CD4-positive, alpha-beta T cell treated with Interleukin-6 at 100 ng/mL for 8 hours (primary cell): ENCODE data around the gene KIRREL3.
A peak's percentile ranks its signal among the peaks of the same experiment; 100 is the strongest.

ENCODE experiments used
- DNase-seq: peaks from one replicate; pipeline ENCODE4 v3.0.0-alpha.2; 2020; ENCODE audit warnings: mixed read lengths, low spot score

KIRREL3 gene

GRCh38 chr11:126465573-126466188 is 534.9 kb downstream of the KIRREL3 start:
- no peak for DNase-seq

DNA sequence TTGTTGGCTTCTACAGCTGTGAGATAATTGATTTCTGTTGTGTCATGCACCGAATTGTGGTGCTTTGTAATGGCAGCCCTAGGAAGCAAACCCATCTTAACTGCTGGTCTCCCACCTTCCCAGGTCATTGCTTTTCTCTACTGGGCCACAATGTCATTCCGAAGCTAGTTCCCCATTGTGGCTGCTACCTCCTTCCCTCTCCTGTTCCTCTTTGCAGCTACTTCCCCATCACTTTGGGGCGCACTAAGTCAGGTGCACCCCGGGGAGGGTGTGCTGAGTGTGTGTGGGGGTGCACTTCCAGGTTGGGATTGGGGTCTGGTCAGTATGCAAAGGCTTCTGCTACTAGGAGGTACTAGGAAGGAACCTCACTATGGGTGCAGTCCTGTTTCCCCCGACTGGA is 535.8 kb downstream of the KIRREL3 start:
- no peak for DNase-seq

DNA sequence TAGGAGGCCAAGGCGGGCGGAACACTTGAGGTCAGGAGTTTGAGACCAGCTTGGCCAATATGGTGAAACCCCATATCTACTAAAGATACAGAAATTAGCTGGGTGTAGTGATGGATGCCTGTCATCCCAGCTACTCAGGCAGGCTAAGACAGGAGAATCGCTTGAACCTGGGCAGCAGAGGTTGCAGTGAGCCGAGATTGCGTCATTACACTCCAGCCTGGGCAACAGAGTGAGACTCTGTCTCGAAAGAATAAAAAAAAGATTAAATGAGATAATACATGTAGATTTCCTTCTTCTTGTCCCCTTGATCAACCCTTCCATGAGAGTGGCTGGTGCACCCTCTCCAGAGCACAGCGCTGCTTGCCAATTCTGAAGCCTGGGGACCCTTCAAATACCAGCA is 538.1 kb downstream of the KIRREL3 start:
- DNase-seq = no peak

DNA sequence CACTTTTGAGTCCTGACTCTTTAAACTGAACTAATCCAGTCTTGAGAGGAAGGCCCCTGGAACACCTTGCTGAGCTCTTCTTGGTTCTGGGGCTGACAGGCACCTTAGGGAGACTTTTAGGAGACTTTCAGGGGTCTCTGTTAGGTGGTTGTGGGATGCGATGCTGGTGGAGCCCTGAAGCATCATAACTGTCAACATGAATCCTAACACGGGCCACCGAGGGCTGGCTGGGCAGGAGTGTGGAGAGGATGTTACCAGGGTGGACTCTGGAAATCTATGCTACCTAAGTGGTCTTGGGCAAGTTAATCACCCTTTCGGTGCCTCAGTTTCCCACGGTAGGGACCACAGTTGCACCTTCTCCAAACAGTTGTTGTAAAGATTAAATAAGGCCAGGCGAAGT is 538.6 kb downstream of the KIRREL3 start:
- no peak for DNase-seq

DNA sequence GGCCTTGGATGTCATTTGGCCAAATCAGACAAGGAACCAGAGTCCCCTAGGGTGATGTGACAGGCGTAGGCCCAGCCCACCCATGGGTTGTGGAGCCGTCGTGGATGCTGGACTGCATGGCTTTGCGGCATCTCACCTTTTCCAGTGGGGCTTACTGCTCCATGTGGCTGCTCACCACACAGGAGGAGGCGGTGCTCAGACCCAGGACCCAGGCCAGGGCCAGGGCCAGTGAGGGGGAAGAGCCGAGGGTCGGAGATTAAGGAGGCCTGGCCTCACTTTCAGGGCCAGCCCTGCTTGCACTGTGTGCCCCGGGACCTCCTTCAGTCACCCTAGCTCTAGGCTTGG is 539.5 kb downstream of the KIRREL3 start:
- no peak for DNase-seq

DNA sequence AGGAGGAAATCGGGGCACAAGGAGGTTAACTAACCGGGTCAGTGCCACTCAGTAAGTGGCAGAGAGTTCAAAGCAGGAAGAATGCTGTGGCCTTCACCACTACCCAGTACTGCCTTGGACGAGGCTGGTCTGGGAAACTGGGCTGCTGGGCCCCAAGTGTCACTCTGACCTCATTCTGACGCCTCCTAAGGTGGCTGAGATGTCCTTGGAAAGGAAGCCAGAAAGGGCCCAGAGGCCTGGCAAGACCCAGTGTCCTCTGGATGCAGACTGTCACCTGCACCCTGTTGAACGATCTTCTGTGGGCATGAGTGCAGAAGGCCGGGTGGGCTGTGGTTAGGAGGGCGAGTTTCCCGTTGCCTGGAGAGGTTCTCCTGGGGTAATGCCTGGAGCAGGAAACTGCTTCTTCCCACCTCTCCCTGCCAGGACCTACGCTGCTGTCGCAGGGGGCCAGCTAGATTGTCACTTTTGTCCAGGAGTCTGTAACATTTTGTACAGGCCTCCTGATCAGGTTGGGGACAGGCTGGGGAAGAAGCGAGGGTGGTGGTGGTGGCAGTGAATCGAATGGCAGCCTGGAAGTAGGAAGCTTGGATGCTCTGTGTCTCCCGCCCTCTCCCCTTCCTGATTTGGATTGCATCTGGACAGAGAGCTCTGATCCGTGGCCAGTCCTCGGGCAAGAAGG is 540.0 kb downstream of the KIRREL3 start:
- no peak for DNase-seq

DNA sequence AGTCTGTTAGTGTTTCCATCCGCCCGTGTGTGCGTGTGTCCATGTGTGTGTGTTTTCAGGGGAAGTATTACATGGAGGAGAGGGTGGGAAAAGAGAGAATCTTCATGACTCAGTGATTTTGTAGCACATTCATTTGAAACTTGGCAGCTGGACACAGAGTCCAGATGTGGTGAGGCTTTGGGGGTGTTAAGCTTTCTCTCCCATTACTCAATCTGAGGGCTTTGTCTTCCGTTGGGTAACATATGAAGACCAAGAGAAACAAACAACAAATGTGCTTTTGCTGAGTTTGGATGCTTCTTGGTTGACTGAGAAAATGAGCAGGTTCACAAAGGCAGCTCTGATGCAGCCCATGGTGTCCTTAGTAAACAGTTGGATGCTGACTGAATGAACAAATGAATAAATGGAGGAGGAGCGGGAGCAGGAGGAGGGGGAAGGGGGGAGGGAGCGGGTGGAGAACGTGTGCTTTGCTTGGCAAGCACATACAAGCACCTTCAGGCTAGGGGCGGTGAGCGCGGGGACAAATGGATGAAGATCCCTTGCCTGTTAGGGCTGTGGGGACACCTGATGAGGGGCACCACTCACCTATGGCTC is 540.8 kb downstream of the KIRREL3 start:
- no peak for DNase-seq

GRCh38 chr11:126457817-126458216 is 542.8 kb downstream of the KIRREL3 start:
- no peak for DNase-seq

DNA sequence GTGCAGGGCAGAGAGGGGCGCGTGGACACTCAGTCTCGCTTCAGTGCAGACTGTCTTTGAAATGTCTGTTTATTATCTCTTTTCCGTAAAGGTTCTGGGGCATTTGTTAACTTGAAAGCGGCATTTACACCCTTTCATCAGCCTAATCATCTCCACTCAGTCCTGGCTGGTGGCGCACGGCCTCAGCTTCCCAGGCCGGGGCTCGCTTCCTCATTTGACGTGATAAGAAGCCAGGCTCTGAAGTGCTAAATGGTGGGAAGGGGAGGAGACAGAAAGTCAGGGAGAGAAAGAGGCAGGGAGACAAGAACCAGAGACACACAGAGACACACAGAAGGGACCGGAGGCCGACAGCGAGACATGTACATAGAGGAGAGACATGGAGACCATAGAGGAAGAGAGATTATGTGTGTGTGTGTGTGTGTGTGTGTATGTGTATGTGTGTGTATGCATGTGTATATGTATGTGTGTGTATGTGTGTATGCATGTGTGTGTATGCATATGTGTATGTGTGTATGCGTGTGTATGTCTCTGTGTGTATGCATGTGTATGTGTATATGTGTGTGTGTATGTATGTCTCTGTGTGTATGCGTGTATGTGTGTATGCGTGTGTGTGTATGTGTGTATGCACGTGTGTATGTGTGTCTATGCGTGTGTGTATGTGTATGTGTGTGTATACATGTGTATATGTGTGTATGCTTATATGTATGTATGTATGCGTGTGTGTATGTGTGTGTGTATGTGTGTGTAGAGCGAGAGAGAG is 543.6 kb downstream of the KIRREL3 start:
- no peak for DNase-seq

DNA sequence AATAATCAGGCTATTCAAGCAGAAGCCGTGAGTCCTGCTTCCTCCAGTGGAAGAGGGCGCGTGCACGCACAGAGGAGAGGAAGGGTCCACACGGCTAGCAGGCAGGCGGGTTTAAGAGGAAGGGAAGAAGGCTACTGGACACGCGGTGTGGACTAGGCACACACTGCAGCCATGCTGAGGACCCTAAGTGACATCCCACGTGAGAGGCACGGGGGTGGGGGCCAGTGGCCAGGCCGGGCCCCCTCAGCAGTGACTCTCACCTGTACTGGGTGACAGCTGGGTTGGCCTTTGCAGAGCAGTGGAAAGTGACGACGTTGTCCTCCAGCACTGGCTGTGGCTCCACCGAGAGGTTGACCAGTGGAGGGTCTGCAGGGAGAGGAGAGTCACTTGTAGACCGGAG is 544.5 kb downstream of the KIRREL3 start:
- no peak for DNase-seq

DNA sequence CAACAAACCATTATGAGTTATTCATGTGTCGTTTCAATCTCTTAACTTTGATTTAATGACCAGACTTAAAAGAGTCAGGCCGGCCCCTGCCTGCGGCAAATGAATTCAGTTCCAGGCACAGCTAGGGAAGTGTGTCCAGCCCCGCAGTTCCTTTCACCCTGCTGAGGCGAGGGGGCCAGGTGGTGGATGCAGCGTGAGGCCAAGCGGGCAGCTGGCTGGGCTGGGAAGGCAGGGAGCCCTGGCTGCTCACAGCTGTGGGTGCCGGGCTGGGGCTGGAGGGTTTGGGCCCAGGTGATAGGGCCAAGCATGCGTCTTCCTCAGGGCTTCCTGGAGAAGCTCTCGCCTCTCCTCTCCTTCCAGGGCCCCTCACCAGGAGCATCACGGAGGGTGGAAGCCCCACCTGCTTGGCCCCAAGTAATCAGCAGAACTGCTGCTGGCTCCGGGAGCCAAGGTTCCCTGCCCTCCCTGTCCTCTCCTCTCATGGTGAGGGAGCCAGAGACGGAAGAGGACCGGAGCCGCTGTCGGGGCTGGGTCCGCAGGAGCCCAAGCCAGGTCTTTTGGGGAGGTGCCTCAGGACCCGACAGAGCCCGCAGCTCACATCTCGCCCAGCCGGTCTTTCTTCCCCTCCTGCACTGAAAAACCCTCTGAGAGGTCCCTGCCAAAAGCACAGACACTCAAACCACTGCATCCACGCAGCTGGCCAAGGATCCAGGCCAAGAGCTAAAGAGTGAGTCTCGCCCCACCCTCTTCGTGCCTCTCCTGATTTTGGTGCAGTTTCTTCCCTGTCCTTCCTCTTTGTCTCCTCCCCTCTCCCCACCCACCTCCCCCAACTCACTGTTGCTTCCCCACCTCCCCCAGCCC is 548.1 kb downstream of the KIRREL3 start:
- DNase-seq = no peak

DNA sequence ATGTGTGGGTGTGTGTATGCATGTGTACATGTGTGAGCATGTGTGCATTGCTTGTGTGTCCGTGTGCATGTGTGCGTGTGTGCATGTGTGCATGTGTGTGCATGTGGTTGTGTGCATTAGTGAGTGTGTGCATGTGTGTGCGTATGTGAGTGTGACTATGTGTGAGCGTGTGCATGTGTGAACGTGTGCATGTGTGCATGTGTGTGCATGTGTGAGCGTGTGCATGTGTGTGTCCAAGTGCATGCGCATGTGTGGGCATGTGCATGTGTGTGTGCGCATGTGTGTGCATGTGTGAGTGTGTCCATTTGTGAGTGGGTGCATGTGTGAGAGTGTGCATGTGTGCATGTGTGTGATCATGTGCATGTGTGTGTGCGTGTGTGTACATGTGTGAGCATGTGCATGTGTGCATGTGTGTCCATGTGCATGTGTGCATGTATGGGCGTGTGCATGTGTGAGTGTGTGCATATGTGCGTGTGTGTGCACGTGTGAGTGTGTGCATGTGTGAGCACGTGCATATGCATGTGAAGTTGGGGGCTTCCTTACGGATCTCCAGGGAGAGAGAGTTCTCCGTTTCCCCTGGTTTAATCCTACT is 549.3 kb downstream of the KIRREL3 start:
- DNase-seq = no peak

- no peak for DNase-seq
These were observed 549.8 kb downstream of the KIRREL3 start for GRCh38 chr11:126450806-126451205.

- no peak for DNase-seq
These were observed 550.4 kb downstream of the KIRREL3 start for GRCh38 chr11:126450198-126450597.

DNA sequence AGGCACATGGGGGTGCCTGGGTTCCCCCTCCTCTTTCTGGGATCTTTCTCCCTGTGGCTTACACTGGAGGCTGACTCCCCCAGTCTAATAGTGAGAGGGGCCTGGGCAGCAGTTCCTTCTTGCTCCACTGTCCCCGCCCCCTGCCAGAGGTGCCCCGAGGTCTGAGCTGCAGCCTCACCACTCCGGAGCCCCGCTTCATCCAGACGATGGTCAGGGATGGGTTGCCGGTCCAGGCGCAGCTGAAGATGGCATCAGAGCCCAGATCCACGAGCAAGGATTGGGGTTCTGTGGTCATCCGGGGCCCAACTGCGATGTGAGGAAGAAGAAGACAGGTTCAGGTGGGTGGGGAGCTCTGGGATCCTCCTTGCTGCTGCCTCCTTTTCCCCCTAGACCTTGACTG is 554.0 kb downstream of the KIRREL3 start:
- DNase-seq = no peak

- DNase-seq = no peak
These were observed 556.5 kb downstream of the KIRREL3 start for GRCh38 chr11:126444072-126444471.

DNA sequence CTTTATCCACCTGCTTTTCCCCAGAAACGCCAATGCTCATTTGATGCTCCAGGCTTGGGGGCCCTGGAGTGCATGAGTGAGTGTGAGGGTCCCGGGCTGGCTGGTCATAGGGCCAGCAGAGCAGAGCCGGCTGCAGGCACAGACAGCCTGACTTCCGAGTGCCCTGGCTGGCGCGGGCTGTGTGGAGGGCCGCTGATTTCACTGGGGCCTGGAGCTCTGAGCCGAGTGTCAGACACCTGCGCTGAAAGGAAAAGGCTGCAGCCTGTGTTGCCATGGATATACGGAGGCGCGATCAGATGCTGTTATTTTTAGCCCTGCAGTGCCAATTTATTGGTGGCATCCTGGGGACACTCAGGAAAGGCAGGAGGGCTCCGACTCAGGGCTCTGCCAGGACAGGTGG is 557.5 kb downstream of the KIRREL3 start:
- DNase-seq = no peak

- DNase-seq = peak; percentile 58
These were observed 559.6 kb downstream of the KIRREL3 start for GRCh38 chr11:126440792-126441514.

GRCh38 chr11:126440276-126440675 is 560.3 kb downstream of the KIRREL3 start:
- DNase-seq = no peak

DNA sequence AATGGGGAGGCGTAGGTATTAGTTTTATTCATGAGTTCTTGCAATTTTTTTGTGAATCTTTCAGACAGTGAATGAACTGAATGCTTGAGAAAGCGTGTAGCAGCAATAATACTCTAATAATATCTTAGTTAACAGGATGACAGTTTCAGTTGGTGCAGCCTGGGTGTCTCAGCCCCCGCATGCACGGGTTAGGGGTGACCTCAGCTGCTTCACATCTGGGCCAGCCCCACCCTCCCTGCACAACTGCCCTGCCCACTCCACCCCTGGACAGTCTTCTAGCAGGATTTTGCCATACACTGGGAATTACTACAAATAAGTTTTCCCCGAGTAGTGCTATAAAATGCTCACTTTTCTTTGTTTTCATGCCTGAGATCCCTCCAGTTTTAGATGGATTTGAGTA is 561.9 kb downstream of the KIRREL3 start:
- DNase-seq = no peak

- DNase-seq = no peak
These were observed 562.3 kb downstream of the KIRREL3 start for GRCh38 chr11:126438272-126438671.
